Epithelial cell of esophagus (primary cell): ENCODE data around the gene ZNF827.

Experiments
- DNase-seq: peaks from one replicate; pipeline ENCODE4 v3.0.0; 2010; ENCODE audit warnings: low read depth
- H3K4me3 ChIP-seq: 2 replicates; pipeline ENCODE4 v1.5.1; 2011; ENCODE audit warnings: mild to moderate bottlenecking, low read length, control low read depth
- TF ChIP-seq, protein P1 (sequence below): IDR thresholded peaks from 2 replicates; pipeline ENCODE4 v1.5.1; 2011; ENCODE audit warnings: low read depth, mild to moderate bottlenecking, low read length, control low read depth, inconsistent platforms; ENCODE audit not compliant: insufficient read depth; ENCODE audit errors: missing control alignments

ZNF827 gene

DNA sequence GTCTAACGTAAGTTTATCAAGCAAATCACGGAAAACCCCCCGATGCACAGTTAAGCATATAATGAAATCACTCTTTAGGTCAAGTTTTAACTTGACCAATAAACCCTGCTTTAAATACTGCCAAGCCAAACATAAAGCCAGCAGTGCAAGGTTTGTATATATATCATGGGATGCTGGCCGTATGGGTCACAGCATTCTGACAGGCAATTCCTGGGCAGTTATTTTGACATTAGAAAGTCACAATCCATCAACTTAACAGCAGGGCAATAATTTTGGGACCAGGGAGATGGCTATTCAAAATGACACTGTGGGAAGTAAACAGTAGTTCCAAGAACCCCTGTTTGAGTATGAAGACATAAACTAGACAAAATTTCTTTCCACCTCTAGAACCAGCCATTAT lies 116.9 kb downstream of the ZNF827 start:
- peak; percentile 8 for DNase-seq
- TF ChIP-seq, protein P1, sequence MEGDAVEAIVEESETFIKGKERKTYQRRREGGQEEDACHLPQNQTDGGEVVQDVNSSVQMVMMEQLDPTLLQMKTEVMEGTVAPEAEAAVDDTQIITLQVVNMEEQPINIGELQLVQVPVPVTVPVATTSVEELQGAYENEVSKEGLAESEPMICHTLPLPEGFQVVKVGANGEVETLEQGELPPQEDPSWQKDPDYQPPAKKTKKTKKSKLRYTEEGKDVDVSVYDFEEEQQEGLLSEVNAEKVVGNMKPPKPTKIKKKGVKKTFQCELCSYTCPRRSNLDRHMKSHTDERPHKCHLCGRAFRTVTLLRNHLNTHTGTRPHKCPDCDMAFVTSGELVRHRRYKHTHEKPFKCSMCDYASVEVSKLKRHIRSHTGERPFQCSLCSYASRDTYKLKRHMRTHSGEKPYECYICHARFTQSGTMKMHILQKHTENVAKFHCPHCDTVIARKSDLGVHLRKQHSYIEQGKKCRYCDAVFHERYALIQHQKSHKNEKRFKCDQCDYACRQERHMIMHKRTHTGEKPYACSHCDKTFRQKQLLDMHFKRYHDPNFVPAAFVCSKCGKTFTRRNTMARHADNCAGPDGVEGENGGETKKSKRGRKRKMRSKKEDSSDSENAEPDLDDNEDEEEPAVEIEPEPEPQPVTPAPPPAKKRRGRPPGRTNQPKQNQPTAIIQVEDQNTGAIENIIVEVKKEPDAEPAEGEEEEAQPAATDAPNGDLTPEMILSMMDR = no peak
- no peak overlapping the region for H3K4me3 ChIP-seq

DNA sequence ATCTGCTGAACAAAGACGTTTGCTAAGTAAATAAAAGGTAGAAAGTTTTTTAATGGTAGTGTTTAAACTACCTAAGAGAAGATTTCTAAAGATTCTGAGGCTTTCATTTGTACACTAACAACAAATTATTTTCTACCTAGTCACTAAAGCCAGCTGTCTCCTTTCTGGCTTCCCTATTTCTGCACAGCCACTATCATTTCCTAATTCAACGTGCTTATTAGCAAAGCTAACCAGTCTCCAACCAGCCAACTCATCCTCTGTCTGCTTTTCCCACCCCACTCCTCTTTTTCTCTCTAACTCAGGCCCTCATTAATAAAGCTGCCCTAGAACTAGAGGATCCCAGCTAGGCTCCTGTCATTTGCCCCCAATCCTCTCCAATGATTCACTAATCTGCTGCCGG lies 118.2 kb downstream of the ZNF827 start:
- no peak overlapping the region for H3K4me3 ChIP-seq
- TF ChIP-seq, protein P1 = no peak
- no peak for DNase-seq

DNA sequence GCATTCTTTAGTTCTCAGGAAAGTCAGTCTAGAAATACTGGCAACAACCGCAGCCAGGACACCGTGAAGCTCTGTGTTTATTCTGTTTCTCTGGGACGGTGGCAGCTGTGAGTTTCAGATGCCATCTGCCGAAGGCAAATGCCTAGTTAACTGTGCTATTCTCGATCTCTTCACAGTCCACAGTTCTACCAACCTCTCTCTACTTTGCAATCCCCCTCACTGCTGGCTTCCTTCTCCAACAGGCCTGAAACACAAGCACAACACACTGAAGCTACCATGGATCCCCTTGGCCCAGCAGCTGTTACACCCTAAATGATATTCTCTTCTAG lies 118.8 kb downstream of the ZNF827 start:
- TF ChIP-seq, protein P1 = no peak
- no peak for DNase-seq

DNA sequence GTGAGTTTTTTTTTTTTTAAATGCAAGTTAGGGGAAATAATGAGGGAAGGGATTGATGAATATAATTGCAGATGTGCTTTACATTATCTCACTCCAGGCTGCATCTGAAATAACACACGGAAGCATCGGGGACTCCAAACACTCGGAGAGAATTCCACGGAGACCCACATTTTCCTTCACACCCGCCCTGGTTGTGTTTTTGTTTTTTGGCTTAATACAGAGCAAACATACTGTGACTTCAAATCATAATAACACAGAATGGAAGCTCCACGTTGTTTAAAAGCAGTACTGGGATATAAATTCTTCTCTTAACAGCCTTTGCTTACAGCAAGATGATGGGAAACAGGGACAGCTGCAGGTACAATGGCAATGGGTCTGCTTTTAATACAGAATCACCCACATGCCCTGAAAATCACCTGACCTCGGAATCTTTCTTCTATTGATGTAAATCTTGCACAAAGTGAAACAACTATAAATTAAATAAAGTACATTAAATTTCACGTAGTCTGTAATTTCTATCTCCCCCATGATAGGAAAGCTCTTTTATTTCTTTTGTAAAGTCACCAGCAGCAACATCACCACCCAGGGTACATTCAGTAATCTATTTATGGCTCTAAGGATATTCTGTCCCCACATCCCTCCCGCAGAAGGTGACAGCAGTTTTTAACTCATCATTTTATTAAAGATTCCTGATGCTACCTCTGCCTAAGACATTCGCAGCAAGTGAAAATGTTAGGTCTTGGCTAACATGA lies 119.3 kb downstream of the ZNF827 start:
- H3K4me3 ChIP-seq = no peak overlapping the region
- TF ChIP-seq, protein P1 = no peak
- no peak for DNase-seq

More for the DNA sequence above, 118.8 kb downstream of the ZNF827 start:
- H3K4me3 ChIP-seq = no peak overlapping the region

DNA sequence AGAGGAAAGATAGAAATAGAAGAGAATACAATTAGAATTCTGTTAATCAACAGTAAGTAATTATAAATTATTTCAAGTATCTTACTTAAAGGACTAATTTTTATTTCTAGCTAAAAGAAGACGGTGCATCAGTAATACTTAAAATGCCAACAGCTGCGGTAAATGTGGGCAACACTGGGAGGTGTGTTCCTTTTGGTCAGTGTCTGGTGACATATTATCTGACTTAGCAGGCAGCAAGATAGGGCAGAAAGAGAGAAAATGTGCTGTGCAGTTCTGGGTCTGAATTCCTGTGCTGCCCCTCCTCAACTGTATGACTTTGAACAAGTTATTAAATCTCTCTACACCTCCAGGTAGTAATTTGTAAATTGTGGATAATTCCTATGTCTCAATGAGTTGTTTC lies 120.6 kb downstream of the ZNF827 start:
- TF ChIP-seq, protein P1 = no peak
- DNase-seq = no peak
- H3K4me3 ChIP-seq = no peak overlapping the region

DNA sequence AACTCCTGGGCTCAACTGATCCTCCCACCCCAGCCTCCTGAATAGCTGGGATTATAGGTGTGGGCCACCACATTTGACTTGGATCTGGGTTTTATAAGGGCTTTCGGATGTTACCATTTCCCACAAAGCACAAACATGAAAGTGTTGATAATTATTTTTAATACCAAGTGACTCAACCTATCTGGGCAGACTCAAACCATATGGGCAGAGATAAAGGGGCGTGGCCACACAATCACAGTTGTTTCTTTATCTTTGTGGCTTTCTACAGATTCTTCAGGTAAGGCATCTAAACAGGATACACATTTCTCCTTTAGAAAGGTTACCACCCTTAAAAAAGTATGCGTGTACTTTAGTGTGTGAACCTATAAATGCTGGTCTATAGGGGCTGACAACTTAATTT lies 122.5 kb downstream of the ZNF827 start:
- TF ChIP-seq, protein P1 = no peak
- H3K4me3 ChIP-seq = no peak overlapping the region
- no peak for DNase-seq

DNA sequence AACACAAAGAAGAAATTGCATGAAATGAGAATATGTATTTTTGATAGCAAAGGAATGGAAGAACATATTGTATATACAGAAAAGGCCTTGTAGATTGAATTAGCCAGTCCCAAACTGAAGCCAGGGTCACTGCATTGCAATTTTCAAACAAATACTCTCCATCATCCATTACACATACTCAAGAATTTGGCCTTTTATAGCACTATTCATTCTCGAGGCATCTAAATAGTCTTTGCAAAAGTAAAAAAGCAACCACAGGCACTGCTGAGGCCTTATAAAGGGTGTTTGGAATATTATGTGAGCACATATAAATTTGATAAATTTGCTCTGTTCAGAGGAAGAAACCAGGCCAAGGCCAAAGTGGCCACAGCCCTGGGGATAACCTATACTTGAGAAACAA lies 123.0 kb downstream of the ZNF827 start:
- no peak for DNase-seq
- H3K4me3 ChIP-seq = no peak overlapping the region
- TF ChIP-seq, protein P1 = no peak
